Measurements from ENCODE around the gene POLR3B. TPM values are rescaled to one million over a fixed set of nuclear protein-coding genes. Genes with fewer than 3 reads are reported as not detected.

POLR3B gene
- total and polyA plus RNA-seq, 9 of the 15 experiments (the other 6 are each of a cell fraction or from before 2014, with no cell fraction given): 7.6 to 17.9 (median 14.4) TPM

DNA sequence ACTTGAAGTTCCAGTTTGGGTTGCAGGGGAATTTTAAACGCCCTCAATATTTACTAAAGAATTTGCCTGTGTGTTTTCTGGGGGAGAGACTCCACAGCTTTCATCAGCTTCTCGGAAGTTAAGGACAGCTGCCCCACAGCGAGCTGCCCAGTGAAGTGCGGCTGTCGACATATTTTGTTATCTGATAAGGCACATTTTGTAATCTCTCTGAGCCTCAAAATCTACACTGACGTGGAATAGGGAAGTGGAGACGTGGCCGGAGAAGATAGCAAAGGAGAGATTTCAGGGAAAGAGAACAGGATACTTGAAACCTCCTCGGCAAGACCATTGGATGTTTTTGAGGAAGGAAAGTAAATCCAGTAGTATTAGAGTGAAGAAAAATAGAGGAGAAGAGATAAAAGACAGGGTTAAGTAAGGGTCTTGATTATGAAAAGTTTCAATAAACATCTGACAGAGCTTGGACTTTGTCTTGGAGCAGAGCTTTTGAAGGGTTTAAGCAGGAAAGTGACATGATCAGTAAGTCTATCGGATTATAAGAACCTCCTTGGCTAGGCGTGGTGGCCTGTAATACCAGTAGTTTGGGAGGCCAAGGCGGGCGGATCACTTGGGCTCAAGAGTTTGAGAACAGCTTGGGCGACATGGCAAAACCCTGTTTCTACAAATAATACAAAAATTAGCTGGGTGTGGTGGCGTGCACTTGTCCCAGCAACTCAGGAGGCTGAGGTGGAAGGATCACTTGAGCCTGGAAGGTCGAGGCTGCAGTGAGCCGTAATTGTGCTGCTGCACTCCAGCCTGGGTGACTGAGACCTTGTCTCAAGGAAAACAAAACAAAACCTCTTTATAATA, 1.1 kb downstream of the POLR3B start (continued):
- TF ChIP-seq ZNF699 (CRISPR knock-in tag; IDR thresholded peaks at IDR 0.05; ENCODE audit: insufficient replicate concordance) (no peak), MCM3 (IDR thresholded peaks at IDR 0.05) (no peak), EZH2 (IDR thresholded peaks at IDR 0.05; ENCODE audit: borderline replicate concordance, low read depth, low read length) (no peak), FOSL1 (tag; conservative IDR thresholded peaks at IDR 0.05) (peak; percentile 74), ZBTB1 (CRISPR knock-in tag; IDR thresholded peaks at IDR 0.05; ENCODE audit: borderline replicate concordance, low read depth) (no peak), TCF3 (CRISPR knock-in tag; IDR thresholded peaks at IDR 0.05) (peak; percentile 89), NR3C1 (CRISPR knock-in tag; IDR thresholded peaks at IDR 0.05) (no peak), ELF4 (CRISPR knock-in tag; IDR thresholded peaks at IDR 0.05) (no peak), ZNF217 (CRISPR knock-in tag; IDR thresholded peaks at IDR 0.05) (no peak), ZNF311 (CRISPR knock-in tag; IDR thresholded peaks at IDR 0.05) (no peak), ASH1L (IDR thresholded peaks at IDR 0.05; ENCODE audit: borderline replicate concordance, low read depth, partially characterized antibody) (no peak), ERF (CRISPR knock-in tag; IDR thresholded peaks at IDR 0.05) (no peak), ZNF224 (CRISPR knock-in tag; IDR thresholded peaks at IDR 0.05) (no peak), TAL1 (IDR thresholded peaks at IDR 0.05) (peak; percentile 90), GTF2E2 (tag; IDR thresholded peaks at IDR 0.05) (peak; percentile 19; the same call in 1 of the 2 replicates), ZNF695 (CRISPR knock-in tag; IDR thresholded peaks at IDR 0.05) (no peak), POLR2AphosphoS2 (IDR thresholded peaks at IDR 0.05; ENCODE audit: low read length) (no peak), RFX5 (IDR thresholded peaks at IDR 0.05; ENCODE audit: low read depth, low read length) (no peak), KLF1 (tag; IDR thresholded peaks at IDR 0.05) (no peak)
- TF ChIP-seq, protein P1, sequence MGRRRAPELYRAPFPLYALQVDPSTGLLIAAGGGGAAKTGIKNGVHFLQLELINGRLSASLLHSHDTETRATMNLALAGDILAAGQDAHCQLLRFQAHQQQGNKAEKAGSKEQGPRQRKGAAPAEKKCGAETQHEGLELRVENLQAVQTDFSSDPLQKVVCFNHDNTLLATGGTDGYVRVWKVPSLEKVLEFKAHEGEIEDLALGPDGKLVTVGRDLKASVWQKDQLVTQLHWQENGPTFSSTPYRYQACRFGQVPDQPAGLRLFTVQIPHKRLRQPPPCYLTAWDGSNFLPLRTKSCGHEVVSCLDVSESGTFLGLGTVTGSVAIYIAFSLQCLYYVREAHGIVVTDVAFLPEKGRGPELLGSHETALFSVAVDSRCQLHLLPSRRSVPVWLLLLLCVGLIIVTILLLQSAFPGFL (CRISPR knock-in tag; IDR thresholded peaks at IDR 0.05): no peak
- TF ChIP-seq, protein P2, sequence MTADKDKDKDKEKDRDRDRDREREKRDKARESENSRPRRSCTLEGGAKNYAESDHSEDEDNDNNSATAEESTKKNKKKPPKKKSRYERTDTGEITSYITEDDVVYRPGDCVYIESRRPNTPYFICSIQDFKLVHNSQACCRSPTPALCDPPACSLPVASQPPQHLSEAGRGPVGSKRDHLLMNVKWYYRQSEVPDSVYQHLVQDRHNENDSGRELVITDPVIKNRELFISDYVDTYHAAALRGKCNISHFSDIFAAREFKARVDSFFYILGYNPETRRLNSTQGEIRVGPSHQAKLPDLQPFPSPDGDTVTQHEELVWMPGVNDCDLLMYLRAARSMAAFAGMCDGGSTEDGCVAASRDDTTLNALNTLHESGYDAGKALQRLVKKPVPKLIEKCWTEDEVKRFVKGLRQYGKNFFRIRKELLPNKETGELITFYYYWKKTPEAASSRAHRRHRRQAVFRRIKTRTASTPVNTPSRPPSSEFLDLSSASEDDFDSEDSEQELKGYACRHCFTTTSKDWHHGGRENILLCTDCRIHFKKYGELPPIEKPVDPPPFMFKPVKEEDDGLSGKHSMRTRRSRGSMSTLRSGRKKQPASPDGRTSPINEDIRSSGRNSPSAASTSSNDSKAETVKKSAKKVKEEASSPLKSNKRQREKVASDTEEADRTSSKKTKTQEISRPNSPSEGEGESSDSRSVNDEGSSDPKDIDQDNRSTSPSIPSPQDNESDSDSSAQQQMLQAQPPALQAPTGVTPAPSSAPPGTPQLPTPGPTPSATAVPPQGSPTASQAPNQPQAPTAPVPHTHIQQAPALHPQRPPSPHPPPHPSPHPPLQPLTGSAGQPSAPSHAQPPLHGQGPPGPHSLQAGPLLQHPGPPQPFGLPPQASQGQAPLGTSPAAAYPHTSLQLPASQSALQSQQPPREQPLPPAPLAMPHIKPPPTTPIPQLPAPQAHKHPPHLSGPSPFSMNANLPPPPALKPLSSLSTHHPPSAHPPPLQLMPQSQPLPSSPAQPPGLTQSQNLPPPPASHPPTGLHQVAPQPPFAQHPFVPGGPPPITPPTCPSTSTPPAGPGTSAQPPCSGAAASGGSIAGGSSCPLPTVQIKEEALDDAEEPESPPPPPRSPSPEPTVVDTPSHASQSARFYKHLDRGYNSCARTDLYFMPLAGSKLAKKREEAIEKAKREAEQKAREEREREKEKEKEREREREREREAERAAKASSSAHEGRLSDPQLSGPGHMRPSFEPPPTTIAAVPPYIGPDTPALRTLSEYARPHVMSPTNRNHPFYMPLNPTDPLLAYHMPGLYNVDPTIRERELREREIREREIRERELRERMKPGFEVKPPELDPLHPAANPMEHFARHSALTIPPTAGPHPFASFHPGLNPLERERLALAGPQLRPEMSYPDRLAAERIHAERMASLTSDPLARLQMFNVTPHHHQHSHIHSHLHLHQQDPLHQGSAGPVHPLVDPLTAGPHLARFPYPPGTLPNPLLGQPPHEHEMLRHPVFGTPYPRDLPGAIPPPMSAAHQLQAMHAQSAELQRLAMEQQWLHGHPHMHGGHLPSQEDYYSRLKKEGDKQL (CRISPR knock-in tag; IDR thresholded peaks at IDR 0.05; ENCODE audit: borderline replicate concordance): no peak
- TF ChIP-seq, protein P3, sequence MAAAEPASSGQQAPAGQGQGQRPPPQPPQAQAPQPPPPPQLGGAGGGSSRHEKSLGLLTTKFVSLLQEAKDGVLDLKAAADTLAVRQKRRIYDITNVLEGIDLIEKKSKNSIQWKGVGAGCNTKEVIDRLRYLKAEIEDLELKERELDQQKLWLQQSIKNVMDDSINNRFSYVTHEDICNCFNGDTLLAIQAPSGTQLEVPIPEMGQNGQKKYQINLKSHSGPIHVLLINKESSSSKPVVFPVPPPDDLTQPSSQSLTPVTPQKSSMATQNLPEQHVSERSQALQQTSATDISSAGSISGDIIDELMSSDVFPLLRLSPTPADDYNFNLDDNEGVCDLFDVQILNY (CRISPR knock-in tag; IDR thresholded peaks at IDR 0.05): no peak

Measured in K562 (cell line).